Measurements from ENCODE around the gene PIK3R6. TPM values are rescaled to one million over a fixed set of nuclear protein-coding genes. Genes with fewer than 3 reads are reported as not detected.

PIK3R6 gene
- total and polyA plus RNA-seq, 2 donors (not counting 1 experiment from before 2014, with no cell fraction given), result 2.8 to 11.0 TPM

DNA sequence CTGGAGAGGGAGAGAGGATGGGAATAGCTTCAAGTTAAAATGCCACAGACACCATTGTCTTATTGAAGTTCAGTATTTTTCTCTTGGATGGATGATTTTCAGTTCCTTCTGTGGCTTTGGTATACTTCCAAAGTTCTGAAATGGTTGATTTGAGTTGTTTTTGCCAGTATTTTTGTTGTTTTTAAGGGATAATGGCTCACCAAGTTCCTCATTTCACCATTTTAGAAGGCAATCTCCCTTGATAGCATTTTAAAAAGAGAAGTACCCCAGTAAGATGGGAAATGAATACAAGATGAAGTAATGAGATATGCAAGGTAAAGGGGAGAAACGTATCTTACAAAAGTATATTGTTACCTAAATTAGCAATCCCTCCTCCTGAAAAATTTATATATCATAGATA lies 90.6 kb downstream of the PIK3R6 start:
- no peak overlapping the region for H2AFZ ChIP-seq (ENCODE audit: insufficient read depth, low read depth, low read length, poor library complexity, severe bottlenecking)
- peaks cover 0 to 8% (median 0%) of the 10 kb centered on the region in 3 donors for H3K9me3 ChIP-seq (ENCODE audit: control extremely low read depth in 1 of 3, control insufficient read depth in 2 of 3, insufficient read depth in 1 of 3, low read length in 2 of 3)
- no peak overlapping the region for H3K9ac ChIP-seq (ENCODE audit: low read length)
- ChIA-PET POLR2A (no interaction called here), CTCF (interaction anchor here (0.9 to 2.7 kb wide), 3 partner anchors 9 to 22 kb away, joined by 3 to 12 read pairs (median 4); no protein-coding TSS in a partner anchor)
- no peaks in the 10 kb centered on the region for H3K79me2 ChIP-seq (ENCODE audit: control insufficient read depth, insufficient read depth, low read length)
- H3K27me3 ChIP-seq (replicated peaks in 1 of 4; ENCODE audit: control extremely low read depth in 1 of 4, control insufficient read depth in 3 of 4, insufficient read depth in 4 of 4, low read length in 3 of 4), result peaks cover 0 to 10% (median 8%) of the 10 kb centered on the region in 4 experiments
- TF ChIP-seq EZH2 (IDR thresholded peaks at IDR 0.05; ENCODE audit: borderline replicate concordance, insufficient read depth, low read depth, low read length, poor library complexity, severe bottlenecking), result no peak
- TF ChIP-seq, protein P1, sequence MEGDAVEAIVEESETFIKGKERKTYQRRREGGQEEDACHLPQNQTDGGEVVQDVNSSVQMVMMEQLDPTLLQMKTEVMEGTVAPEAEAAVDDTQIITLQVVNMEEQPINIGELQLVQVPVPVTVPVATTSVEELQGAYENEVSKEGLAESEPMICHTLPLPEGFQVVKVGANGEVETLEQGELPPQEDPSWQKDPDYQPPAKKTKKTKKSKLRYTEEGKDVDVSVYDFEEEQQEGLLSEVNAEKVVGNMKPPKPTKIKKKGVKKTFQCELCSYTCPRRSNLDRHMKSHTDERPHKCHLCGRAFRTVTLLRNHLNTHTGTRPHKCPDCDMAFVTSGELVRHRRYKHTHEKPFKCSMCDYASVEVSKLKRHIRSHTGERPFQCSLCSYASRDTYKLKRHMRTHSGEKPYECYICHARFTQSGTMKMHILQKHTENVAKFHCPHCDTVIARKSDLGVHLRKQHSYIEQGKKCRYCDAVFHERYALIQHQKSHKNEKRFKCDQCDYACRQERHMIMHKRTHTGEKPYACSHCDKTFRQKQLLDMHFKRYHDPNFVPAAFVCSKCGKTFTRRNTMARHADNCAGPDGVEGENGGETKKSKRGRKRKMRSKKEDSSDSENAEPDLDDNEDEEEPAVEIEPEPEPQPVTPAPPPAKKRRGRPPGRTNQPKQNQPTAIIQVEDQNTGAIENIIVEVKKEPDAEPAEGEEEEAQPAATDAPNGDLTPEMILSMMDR (IDR thresholded peaks at IDR 0.05), result no peak
- no peaks in the 10 kb centered on the region for H3K4me1 Mint-ChIP-seq
- no peak overlapping the region for H3K4me2 ChIP-seq (replicated peaks; ENCODE audit: low read depth, low read length, poor library complexity, severe bottlenecking)
- intact Hi-C loops (cut with micrococcal nuclease), result no loop called here
- ATAC-seq (ENCODE audit: low read depth) (no peak), DNase-seq (no peak)
- no peaks in the 10 kb centered on the region for H3K9me3 Mint-ChIP-seq (ENCODE audit: insufficient read depth)
- H4K20me1 ChIP-seq (ENCODE audit: control insufficient read depth, insufficient read depth, low read length, poor library complexity, severe bottlenecking), result no peaks in the 10 kb centered on the region
- no peaks in the 10 kb centered on the region for H3K36me3 ChIP-seq (replicated peaks in 1 of 2; ENCODE audit: control extremely low read depth in 1 of 2, control insufficient read depth in 1 of 2, extremely low read depth in 1 of 2, insufficient read depth in 2 of 2, low read length in 1 of 2)
- H3K4me1 ChIP-seq (ENCODE audit: control insufficient read depth in 2 of 2, insufficient read depth in 2 of 2, low read length in 2 of 2), result no peaks in the 10 kb centered on the region
- H3K4me3 ChIP-seq (ENCODE audit: control extremely low read depth in 1 of 5, extremely low read depth in 1 of 5, insufficient read depth in 1 of 5, low read depth in 2 of 5, low read length in 4 of 5), result no peak overlapping the region
- H3K27me3 Mint-ChIP-seq, result peaks cover 41% of the 10 kb centered on the region
- no peak overlapping the region for H3K4me3 Mint-ChIP-seq
- no peak overlapping the region for H3K27ac ChIP-seq (ENCODE audit: low read length in 2 of 2)
- H3K27ac Mint-ChIP-seq, result no peak overlapping the region
- WGBS (ENCODE audit: insufficient coverage), result no CpG with 5 or more reads among the region's 1 CpG

- Mint-ChIP-seq H3K27ac (no peak overlapping the region), H3K9me3 (ENCODE audit: insufficient read depth) (no peaks in the 10 kb centered on the region), H3K4me1 (no peaks in the 10 kb centered on the region), H3K27me3 (peaks cover 41% of the 10 kb centered on the region), H3K4me3 (no peak overlapping the region)
- TF ChIP-seq EZH2 (IDR thresholded peaks at IDR 0.05; ENCODE audit: borderline replicate concordance, insufficient read depth, low read depth, low read length, poor library complexity, severe bottlenecking), result no peak
- TF ChIP-seq, protein P1 (IDR thresholded peaks at IDR 0.05), result no peak
- H3K36me3 ChIP-seq (replicated peaks in 1 of 2; ENCODE audit: control extremely low read depth in 1 of 2, control insufficient read depth in 1 of 2, extremely low read depth in 1 of 2, insufficient read depth in 2 of 2, low read length in 1 of 2), result no peaks in the 10 kb centered on the region
- no peak overlapping the region for H3K27ac ChIP-seq (ENCODE audit: low read length in 2 of 2)
- H3K27me3 ChIP-seq (replicated peaks in 1 of 4; ENCODE audit: control extremely low read depth in 1 of 4, control insufficient read depth in 3 of 4, insufficient read depth in 4 of 4, low read length in 3 of 4), result peaks cover 0 to 10% (median 8%) of the 10 kb centered on the region in 4 experiments
- POLR2A ChIA-PET, result no interaction called here
- ATAC-seq (ENCODE audit: low read depth) (no peak), DNase-seq (no peak)
- H3K79me2 ChIP-seq (ENCODE audit: control insufficient read depth, insufficient read depth, low read length), result no peaks in the 10 kb centered on the region
- no peak overlapping the region for H2AFZ ChIP-seq (ENCODE audit: insufficient read depth, low read depth, low read length, poor library complexity, severe bottlenecking)
- intact Hi-C loops (cut with micrococcal nuclease), result no loop called here
- no peaks in the 10 kb centered on the region for H4K20me1 ChIP-seq (ENCODE audit: control insufficient read depth, insufficient read depth, low read length, poor library complexity, severe bottlenecking)
- H3K9ac ChIP-seq (ENCODE audit: low read length), result no peak overlapping the region
- CTCF ChIA-PET, result interaction anchor here (0.9 to 2.7 kb wide), 4 partner anchors 9 to 30 kb away, joined by 3 to 12 read pairs (median 4); no protein-coding TSS in a partner anchor
- no peak overlapping the region for H3K4me3 ChIP-seq (ENCODE audit: control extremely low read depth in 1 of 5, extremely low read depth in 1 of 5, insufficient read depth in 1 of 5, low read depth in 2 of 5, low read length in 4 of 5)
- H3K9me3 ChIP-seq (ENCODE audit: control extremely low read depth in 1 of 3, control insufficient read depth in 2 of 3, insufficient read depth in 1 of 3, low read length in 2 of 3), result peaks cover 0 to 8% (median 0%) of the 10 kb centered on the region in 3 donors
- no peak overlapping the region for H3K4me2 ChIP-seq (replicated peaks; ENCODE audit: low read depth, low read length, poor library complexity, severe bottlenecking)
- no peaks in the 10 kb centered on the region for H3K4me1 ChIP-seq (ENCODE audit: control insufficient read depth in 2 of 2, insufficient read depth in 2 of 2, low read length in 2 of 2)
Observed at GRCh38 chr17:8776248-8776647, 91.2 kb downstream of the PIK3R6 start.

All from B cell (primary cell).